22Rv1 (cell line): ENCODE data around the gene ADAP1.

Source experiments
- CTCF ChIP-seq: fragments of 450-650 bp; IDR thresholded peaks from 2 replicates; pipeline ENCODE4 v1.5.1; 2017; ENCODE audit warnings: mild to moderate bottlenecking
- ZFX ChIP-seq: fragments of 450-650 bp; IDR thresholded peaks from 2 replicates; pipeline ENCODE4 v1.6.1; 2017; ENCODE audit warnings: antibody characterized with exemption, borderline replicate concordance

GRCh38 chr7:880450-880849 lies 74.0 kb downstream of the ADAP1 start:
- no peak for TF ChIP-seq CTCF
- TF ChIP-seq ZFX, result no peak
